RWPE1 (cell line): ENCODE data around the gene OR5AK2.

Source experiments
- CTCF ChIA-PET: fragments of 350-600 bp; sonication (Branson Sonifier 250); formaldehyde crosslinking; extraction: SDS; loops from one replicate; lab custom pipeline; 2021; lab: Yijun Ruan, JAX
- POLR2A ChIA-PET: fragments of 400-600 bp; formaldehyde crosslinking; extraction: SDS; loops from one replicate; lab custom pipeline; 2020; ENCODE audit warnings: antibody characterized with exemption; ENCODE audit not compliant: low non-redundant PET; lab: Yijun Ruan, JAX
- DNase-seq: peaks from one replicate; pipeline ENCODE4 v3.0.0; 2012; ENCODE audit warnings: low spot score
- H3K27ac ChIP-seq: fragments of 450-650 bp; 2 replicates; pipeline ENCODE4 v1.5.1; 2017
- TF ChIP-seq, protein P1 (sequence below): fragments of 450-650 bp; conservative IDR thresholded peaks from 2 replicates; pipeline ENCODE4 v1.5.1; 2017; ENCODE audit warnings: low read depth, mild to moderate bottlenecking

Gene OR5AK2

DNA sequence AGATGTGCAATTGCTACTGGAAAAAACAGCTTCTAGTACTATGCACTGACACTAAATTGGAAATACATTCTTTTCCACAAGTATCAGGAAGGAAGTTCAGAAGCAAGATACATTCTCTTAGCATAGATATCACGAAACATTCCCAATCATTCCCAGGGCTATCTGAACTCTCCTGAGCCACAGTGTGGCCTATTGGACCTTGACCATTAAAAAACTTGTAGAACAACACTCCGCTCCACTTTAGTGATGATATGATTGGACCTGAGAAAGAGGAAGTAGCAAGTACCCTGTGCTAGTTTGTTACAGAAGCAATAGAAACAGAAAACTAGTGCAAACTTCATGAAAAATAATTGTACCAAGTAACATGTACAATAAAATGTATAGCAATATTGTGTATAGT is 11.4 kb upstream of the OR5AK2 start:
- DNase-seq: no peak
- CTCF ChIA-PET: no interaction called here
- POLR2A ChIA-PET: no interaction called here
- H3K27ac ChIP-seq: no peak overlapping the region
- TF ChIP-seq, protein P1, sequence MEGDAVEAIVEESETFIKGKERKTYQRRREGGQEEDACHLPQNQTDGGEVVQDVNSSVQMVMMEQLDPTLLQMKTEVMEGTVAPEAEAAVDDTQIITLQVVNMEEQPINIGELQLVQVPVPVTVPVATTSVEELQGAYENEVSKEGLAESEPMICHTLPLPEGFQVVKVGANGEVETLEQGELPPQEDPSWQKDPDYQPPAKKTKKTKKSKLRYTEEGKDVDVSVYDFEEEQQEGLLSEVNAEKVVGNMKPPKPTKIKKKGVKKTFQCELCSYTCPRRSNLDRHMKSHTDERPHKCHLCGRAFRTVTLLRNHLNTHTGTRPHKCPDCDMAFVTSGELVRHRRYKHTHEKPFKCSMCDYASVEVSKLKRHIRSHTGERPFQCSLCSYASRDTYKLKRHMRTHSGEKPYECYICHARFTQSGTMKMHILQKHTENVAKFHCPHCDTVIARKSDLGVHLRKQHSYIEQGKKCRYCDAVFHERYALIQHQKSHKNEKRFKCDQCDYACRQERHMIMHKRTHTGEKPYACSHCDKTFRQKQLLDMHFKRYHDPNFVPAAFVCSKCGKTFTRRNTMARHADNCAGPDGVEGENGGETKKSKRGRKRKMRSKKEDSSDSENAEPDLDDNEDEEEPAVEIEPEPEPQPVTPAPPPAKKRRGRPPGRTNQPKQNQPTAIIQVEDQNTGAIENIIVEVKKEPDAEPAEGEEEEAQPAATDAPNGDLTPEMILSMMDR: no peak

DNA sequence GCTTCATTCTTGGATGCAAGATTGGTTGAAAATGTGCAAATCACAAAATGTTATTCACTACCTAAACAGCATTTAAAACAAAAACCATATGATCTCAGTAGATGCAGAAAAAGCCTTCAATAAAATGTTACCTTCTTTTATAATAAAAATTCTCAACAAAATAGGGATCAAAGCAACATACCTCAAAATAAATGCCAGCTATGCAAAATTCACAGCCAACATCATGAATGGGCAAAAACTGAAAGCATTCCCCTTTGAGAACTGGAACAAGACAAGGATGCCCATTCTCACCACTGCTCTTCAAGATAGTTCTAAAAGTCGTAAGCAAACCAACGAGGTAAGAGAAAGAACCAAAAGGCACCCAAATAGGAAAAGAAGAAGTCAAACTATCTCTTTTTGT is 2.0 kb downstream of the OR5AK2 start:
- TF ChIP-seq, protein P1: no peak
- CTCF ChIA-PET: no interaction called here
- POLR2A ChIA-PET: no interaction called here

DNA sequence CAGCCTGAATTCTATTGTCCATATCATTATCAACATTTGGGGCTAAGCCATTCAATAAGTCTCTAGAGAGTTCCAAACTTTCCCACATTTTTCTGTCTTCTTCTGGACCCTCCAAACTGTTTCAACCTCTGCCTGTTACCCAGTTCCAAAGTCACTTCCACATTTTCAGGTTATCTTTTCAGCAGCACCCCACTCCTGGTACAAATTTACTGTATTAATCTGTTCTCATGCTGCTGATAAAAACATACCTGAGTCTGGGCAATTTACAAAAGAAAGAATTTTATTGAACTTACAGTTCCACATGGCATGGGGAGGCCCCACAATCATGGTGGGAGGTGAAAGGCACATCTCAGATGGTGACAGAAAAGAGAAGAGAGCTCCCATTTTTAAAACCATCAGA is 5.8 kb downstream of the OR5AK2 start:
- H3K27ac ChIP-seq: no peak overlapping the region
- DNase-seq: no peak
- CTCF ChIA-PET: no interaction called here
- TF ChIP-seq, protein P1: no peak
- POLR2A ChIA-PET: no interaction called here

More for the DNA sequence above, 2.0 kb downstream of the OR5AK2 start:
- DNase-seq: no peak
- no peak overlapping the region for H3K27ac ChIP-seq

DNA sequence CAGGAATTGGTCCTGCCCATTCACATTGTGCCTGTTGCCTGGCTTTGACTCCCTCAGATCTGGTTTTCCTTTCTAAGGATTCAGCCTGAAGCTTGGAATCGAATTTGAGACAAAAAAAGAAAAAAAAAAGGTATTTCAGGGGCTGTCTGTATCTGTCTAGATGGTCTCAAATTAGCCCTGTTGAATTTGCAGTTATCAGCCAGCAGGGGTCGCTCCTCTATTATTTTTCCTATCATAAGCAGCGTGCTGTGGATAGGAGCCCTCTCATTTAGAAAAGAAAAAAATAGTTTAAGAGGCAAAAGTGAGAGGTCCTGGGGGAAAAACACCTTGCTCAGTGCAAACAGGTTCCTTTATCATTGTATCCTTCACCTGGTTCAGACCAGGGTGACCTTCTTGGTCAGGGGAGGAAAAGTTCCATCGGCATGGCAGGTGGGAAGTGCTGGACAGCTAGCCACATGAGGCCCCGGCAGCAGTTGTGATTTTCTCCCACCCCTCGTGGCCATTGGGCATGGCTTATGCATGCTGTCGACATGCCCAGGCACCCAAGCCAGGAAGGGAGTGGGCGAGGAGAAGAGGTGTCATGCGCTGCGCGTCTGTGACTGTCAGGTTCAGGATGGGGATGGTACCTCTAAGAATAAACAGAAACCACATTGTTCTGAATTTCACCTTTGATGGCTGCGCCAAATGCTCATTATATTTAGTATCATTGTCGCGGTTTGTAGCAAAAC is 13.1 kb downstream of the OR5AK2 start:
- POLR2A ChIA-PET: no interaction called here

DNA sequence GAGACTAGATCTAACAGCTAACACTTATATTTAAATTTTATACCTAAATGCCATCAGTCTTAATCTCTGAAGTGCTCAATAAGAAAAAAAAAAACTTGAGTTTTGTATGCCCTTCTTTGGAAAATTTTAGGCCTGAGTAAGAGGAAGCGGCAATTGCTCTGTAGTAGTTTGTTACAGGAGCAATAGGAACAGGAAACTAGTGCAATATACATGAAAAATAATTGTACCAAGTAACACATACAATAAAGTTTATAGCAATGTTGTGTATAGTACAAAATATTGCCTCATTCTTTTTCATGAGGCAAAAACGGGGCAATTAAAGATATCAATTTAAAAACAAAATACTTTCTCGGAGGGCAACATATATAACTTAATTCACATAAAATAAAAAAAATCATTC is 19.7 kb downstream of the OR5AK2 start:
- POLR2A ChIA-PET: no interaction called here
- TF ChIP-seq, protein P1: no peak
- no peak for DNase-seq
- no peak overlapping the region for H3K27ac ChIP-seq
- CTCF ChIA-PET: no interaction called here

More for the DNA sequence above, 13.1 kb downstream of the OR5AK2 start:
- no peak overlapping the region for H3K27ac ChIP-seq
- CTCF ChIA-PET: interaction anchor here (0.7 kb wide), 2 partner anchors 11 to 158 kb away, joined by 3 to 6 read pairs; no protein-coding TSS in a partner anchor
- DNase-seq: no peak
- TF ChIP-seq, protein P1: 0 out of 2 replicates have a peak, but pooled peaks have one; percentile 10

DNA sequence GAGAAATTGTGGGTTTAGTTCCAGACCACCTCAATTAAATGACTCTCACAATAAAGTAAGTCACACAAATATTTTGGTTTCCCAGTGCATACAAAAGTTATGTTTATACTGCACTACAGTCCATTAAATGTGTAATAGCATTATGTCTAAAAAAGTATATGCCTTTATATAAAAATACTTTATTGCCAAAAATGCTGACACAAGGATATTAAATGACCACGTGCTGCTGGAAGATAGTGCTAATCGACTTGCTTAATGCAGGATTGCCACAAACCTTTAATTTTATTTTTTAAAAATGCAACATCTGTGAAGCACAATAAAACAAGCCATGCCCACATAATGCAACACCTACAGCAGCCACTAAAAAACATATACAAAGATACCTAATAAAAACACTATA is 27.0 kb downstream of the OR5AK2 start:
- POLR2A ChIA-PET: no interaction called here
- CTCF ChIA-PET: no interaction called here
- H3K27ac ChIP-seq: no peak overlapping the region
- TF ChIP-seq, protein P1: no peak
- no peak for DNase-seq
